Effector memory CD8-positive, alpha-beta T cell (primary cell): ENCODE results near the gene PDGFD.

Experiments used
- ATAC-seq: fragments of 150-1000 bp; cut with Tn5 transposase; replicated peaks from 2 replicates; pipeline ENCODE4 v1.10.0; 2021; ENCODE audit warnings: mild to moderate bottlenecking, moderate library complexity
- DNase-seq, 3 experiments: peaks; one replicate each; pipeline ENCODE4 v3.0.0; 2021
- H3K27ac Mint-ChIP-seq, 2 donors: one replicate each; pipeline ENCODE4 v1.8.0; 2022; ENCODE audit warnings: mild to moderate bottlenecking in 2 of 2, mixed read lengths in 2 of 2, moderate library complexity in 2 of 2
- H3K27me3 Mint-ChIP-seq, 2 donors: one replicate each; pipeline ENCODE4 v1.8.0; 2022; ENCODE audit warnings: mixed read lengths in 2 of 2
- H3K36me3 Mint-ChIP-seq: one replicate; pipeline ENCODE4 v1.8.0; 2022; ENCODE audit warnings: mild to moderate bottlenecking, moderate library complexity, mixed read lengths; ENCODE audit not compliant: insufficient read depth
- H3K4me1 Mint-ChIP-seq, 2 donors: one replicate each; pipeline ENCODE4 v1.8.0; 2022; ENCODE audit warnings: low read depth in 2 of 2, mixed read lengths in 2 of 2
- H3K4me3 Mint-ChIP-seq, 2 donors: one replicate each; pipeline ENCODE4 v1.8.0; 2022; ENCODE audit warnings: mild to moderate bottlenecking in 2 of 2, mixed read lengths in 2 of 2, moderate library complexity in 2 of 2
- H3K9me3 Mint-ChIP-seq, 2 donors: one replicate each; pipeline ENCODE4 v1.8.0; 2022; ENCODE audit warnings: mixed read lengths in 2 of 2

The PDGFD gene

DNA sequence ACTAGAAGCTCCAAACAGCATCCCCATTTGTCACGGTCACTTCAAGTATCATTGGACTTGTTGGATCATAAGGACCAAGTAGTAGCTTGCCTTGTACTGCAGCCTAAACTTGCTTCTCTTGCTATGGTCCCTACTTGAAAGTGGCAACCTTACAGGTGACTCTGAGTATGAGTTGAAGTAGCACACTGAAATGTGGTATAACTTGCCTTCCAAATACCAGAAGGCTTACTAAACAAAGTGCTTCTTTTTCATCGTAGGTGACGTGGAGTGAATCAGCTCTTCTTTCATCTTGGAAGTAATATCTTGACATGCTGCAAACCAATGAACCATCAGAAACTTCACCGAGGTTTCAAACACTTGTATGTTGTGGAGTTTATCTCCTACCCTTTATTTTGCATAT, 296.5 kb downstream of the PDGFD start:
- Mint-ChIP-seq H3K27ac (no peak overlapping the region), H3K4me3 (no peak overlapping the region), H3K36me3 (peaks cover 4% of the 10 kb centered on the region), H3K27me3 (no peaks in the 10 kb centered on the region), H3K4me1 (peaks cover 6 to 9% of the 10 kb centered on the region in 2 donors), H3K9me3 (peaks cover 0 to 2% of the 10 kb centered on the region in 2 donors)
- ATAC-seq (no peak), DNase-seq (no peak)

DNA sequence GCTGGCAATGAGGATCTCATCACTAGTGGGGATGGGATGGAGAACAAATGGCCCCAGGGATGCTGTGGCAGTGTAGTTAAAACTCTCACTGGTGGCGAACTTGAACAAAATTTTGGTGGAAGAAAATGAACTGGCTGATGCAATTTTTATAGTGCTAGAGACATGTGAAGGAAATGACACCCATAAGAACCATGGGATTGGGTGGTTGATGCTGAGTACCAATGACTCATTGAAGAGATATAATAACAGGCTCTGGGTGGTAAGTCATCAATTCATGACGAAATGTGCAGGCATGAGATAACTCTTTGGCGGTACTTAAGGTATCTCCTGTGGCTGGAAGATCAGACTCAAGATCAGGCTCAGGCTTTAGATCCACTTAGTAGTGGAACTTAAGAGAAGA, 300.4 kb downstream of the PDGFD start:
- no peak overlapping the region for H3K4me3 Mint-ChIP-seq
- no peaks in the 10 kb centered on the region for H3K27me3 Mint-ChIP-seq
- DNase-seq (no peak), ATAC-seq (no peak)
- H3K4me1 Mint-ChIP-seq: peaks cover 0 to 2% of the 10 kb centered on the region in 2 donors
- H3K27ac Mint-ChIP-seq: no peak overlapping the region
- no peaks in the 10 kb centered on the region for H3K36me3 Mint-ChIP-seq
- no peaks in the 10 kb centered on the region for H3K9me3 Mint-ChIP-seq

DNA sequence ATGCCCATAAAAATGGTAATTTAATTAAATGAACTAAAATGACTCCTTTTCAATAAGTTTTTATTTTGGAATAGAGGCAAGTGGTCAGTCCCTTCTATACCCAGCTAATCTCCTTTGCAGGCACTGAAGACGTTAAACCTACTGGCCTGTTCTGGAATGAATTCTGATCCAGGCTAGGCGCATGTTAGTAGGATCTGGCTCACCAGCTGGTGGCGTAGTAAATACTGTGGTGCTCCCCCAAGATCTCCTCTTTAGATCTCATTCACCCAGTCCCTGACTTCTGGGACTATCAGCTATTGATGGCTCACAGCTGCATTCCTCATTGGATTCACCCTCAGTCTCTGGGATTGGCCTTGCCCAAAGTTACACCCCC, 301.2 kb downstream of the PDGFD start:
- ATAC-seq (no peak), DNase-seq (no peak)
- Mint-ChIP-seq H3K4me1 (peaks cover 0 to 2% of the 10 kb centered on the region in 2 donors), H3K27ac (no peak overlapping the region), H3K9me3 (no peaks in the 10 kb centered on the region), H3K36me3 (no peaks in the 10 kb centered on the region), H3K4me3 (no peak overlapping the region), H3K27me3 (no peaks in the 10 kb centered on the region)

DNA sequence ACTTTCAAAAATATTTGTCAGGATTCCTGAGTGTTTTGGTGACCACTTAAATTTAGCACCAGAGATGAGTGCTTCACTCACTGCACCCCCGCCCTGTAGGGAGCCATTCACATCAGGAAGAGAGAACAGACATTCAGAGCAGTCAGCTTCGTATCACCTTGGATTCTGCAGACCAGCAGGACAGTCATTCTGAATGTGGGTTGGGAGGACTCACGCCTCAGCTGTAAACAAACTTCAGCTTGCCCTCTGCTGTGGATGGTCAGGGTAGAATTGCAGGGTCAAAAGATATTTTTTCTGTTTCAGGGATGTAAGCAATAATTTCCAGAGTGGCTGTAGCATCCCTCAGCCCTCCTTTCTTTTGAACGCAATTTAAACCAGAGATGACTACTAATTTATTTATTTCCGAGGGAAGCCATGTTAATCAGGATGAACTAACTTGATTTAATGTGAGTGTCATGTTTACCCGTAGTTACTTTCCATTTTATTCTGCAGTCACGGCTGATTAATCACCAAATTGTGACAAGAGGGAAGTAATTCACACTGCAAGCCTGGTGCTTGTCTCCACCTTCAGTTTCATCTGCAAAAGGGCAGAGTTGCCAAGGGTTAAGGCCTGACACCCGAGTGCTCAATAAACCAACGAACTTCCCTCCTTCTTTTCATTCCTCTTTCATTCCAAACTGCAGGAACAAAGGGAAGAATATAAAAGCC, 301.7 kb downstream of the PDGFD start:
- Mint-ChIP-seq H3K4me3 (no peak overlapping the region), H3K27me3 (no peaks in the 10 kb centered on the region), H3K27ac (no peak overlapping the region), H3K4me1 (peaks cover 0 to 2% of the 10 kb centered on the region in 2 donors), H3K36me3 (no peaks in the 10 kb centered on the region), H3K9me3 (no peaks in the 10 kb centered on the region)
- ATAC-seq: no peak
- no peak for DNase-seq
